Gastrocnemius medialis (tissue), 4 donors: ENCODE measurements around the gene GALNT5. TPM values are rescaled to one million over a fixed set of nuclear protein-coding genes. Genes with fewer than 3 reads are reported as not detected.

ENCODE experiments used
- ATAC-seq, 2 donors: fragments of 150-250 bp; one replicate each; pipeline ENCODE4 v1.9.1; 2016
- DNase-seq, 2 donors: peaks; one replicate each; pipeline ENCODE4 v3.0.0-alpha.2; 2019
- H3K27ac ChIP-seq, 4 donors: fragments of 200-600 bp; sonication (generic); 1 replicate in 1 of 4; 2 replicates in 3 of 4; pipeline ENCODE4 v1.5.1; 2016 to 2018; ENCODE audit warnings: mild to moderate bottlenecking in 2 of 4, moderate library complexity in 1 of 4
- H3K27me3 ChIP-seq, 3 donors: fragments of 200-600 bp; sonication (generic) in 2 of 3; 1 replicate in 1 of 3; 2 replicates in 2 of 3; pipeline versions ENCODE4 v1.5.1 to v1.6.0; 2016 to 2019; ENCODE audit warnings: mild to moderate bottlenecking in 1 of 3, moderate library complexity in 1 of 3
- H3K36me3 ChIP-seq, 2 donors: fragments of 200-600 bp; sonication (generic) in 1 of 2; one replicate each; pipeline ENCODE4 v1.5.1; 2017 to 2018
- H3K4me1 ChIP-seq, 2 donors: fragments of 200-600 bp; sonication (generic) in 1 of 2; one replicate each; pipeline ENCODE4 v1.5.1; 2016 to 2017; ENCODE audit warnings: mild to moderate bottlenecking in 2 of 2
- H3K4me3 ChIP-seq, 4 donors: fragments of 200-600 bp; sonication (generic) in 3 of 4; 1 replicate in 1 of 4; 2 replicates in 3 of 4; pipeline ENCODE4 v1.5.1; 2016 to 2019; ENCODE audit warnings: mild to moderate bottlenecking in 2 of 4
- H3K9me3 ChIP-seq, 3 donors: fragments of 200-600 bp; sonication (generic) in 2 of 3; 1 replicate in 1 of 3; 2 replicates in 2 of 3; pipeline ENCODE4 v1.5.1; 2016 to 2019
- POLR2A ChIP-seq, 2 donors: fragments of 450-650 bp; IDR thresholded peaks; one replicate each; pipeline ENCODE4 v1.6.1; 2017; ENCODE audit warnings: antibody characterized with exemption in 2 of 2, mild to moderate bottlenecking in 2 of 2, moderate library complexity in 2 of 2
- in situ Hi-C, 4 donors: fragments of 200-750 bp; cut with MboI; loops; one replicate each; pipeline versions ENCODE4 v1.15.0 to v1.8.0; 2017; ENCODE audit warnings: low sequenced_read_pairs in 4 of 4
- intact Hi-C: fragments of 100-400 bp; cut with DNase I; formaldehyde crosslinking; loops from one replicate; pipeline ENCODE4 v1.15.1; 2023; ENCODE audit warnings: low total_unique reads
- total RNA-seq, 4 donors: library from RNA; depleted of rRNA; stranded (reverse); fragments of >200 nt; gene quantifications; one replicate each; pipeline versions ENCODE4 v1.1.0 to v1.2.3, GENCODE V29; 2016
- TF ChIP-seq, protein P1 (sequence below), 5 experiments: fragments of 450-650 bp in 3 of 5; fragments of 200-600 bp in 2 of 5; sonication (generic) in 2 of 5; IDR thresholded peaks in 4 of 5; conservative IDR thresholded peaks in 1 of 5; 1 replicate in 4 of 5; 2 replicates in 1 of 5; pipeline ENCODE4 v1.5.1; 2016 to 2019; ENCODE audit warnings: antibody characterized with exemption in 5 of 5, mild to moderate bottlenecking in 3 of 5, moderate library complexity in 3 of 5

The GALNT5 gene
- total RNA-seq, 4 donors from 2014 or later: 0.07 TPM; not detected in 3

DNA sequence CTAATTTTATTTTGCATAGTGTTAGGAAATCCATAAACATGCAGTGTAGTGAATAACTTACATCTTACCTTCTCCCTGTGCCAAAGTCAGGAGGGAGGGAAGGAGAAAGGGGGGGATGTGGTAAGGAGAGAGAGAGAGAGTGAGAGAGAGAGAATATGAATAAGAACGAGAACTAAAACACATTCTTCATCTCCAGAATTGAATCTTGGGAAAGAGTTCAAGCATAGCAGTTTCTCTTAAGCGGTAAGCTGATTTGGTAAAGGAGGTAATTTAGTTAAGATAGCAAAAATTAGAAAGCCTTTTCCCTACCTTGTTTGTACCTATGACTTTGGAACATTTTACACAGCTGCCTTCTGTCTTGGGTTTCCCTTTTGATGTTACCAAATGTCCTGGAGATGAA, 52.4 kb downstream of the GALNT5 start:
- H3K4me3 ChIP-seq: no peak overlapping the region
- no peaks in the 10 kb centered on the region for H3K36me3 ChIP-seq
- DNase-seq (no peak), ATAC-seq (no peak)
- in situ Hi-C loops: loop anchor here in 1 of 4 donors (25.0 kb wide), 1 partner anchor 702 kb away; no protein-coding TSS in a partner anchor
- TF ChIP-seq, protein P1, sequence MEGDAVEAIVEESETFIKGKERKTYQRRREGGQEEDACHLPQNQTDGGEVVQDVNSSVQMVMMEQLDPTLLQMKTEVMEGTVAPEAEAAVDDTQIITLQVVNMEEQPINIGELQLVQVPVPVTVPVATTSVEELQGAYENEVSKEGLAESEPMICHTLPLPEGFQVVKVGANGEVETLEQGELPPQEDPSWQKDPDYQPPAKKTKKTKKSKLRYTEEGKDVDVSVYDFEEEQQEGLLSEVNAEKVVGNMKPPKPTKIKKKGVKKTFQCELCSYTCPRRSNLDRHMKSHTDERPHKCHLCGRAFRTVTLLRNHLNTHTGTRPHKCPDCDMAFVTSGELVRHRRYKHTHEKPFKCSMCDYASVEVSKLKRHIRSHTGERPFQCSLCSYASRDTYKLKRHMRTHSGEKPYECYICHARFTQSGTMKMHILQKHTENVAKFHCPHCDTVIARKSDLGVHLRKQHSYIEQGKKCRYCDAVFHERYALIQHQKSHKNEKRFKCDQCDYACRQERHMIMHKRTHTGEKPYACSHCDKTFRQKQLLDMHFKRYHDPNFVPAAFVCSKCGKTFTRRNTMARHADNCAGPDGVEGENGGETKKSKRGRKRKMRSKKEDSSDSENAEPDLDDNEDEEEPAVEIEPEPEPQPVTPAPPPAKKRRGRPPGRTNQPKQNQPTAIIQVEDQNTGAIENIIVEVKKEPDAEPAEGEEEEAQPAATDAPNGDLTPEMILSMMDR (IDR thresholded peaks at IDR 0.05 in 4 of 5, conservative IDR thresholded peaks at IDR 0.05 in 1 of 5): no peak
- no peak for TF ChIP-seq POLR2A (IDR thresholded peaks at IDR 0.05)
- H3K27ac ChIP-seq: no peak overlapping the region
- intact Hi-C loops: no loop called here
- no peaks in the 10 kb centered on the region for H3K9me3 ChIP-seq
- H3K27me3 ChIP-seq: no peaks in the 10 kb centered on the region
- no peaks in the 10 kb centered on the region for H3K4me1 ChIP-seq

GRCh38 chr2:157311706-157312105, 54.2 kb downstream of the GALNT5 start:
- Histone ChIP-seq H3K27ac (no peak overlapping the region), H3K4me3 (no peak overlapping the region), H3K4me1 (no peaks in the 10 kb centered on the region), H3K9me3 (no peaks in the 10 kb centered on the region), H3K36me3 (no peaks in the 10 kb centered on the region), H3K27me3 (no peaks in the 10 kb centered on the region)
- DNase-seq (no peak), ATAC-seq (no peak)
- in situ Hi-C loops: loop anchor here in 1 of 4 donors (25.0 kb wide), 1 partner anchor 701 kb away; no protein-coding TSS in a partner anchor
- TF ChIP-seq POLR2A (IDR thresholded peaks at IDR 0.05): no peak
- TF ChIP-seq, protein P1 (IDR thresholded peaks at IDR 0.05 in 4 of 5, conservative IDR thresholded peaks at IDR 0.05 in 1 of 5): no peak
- intact Hi-C loops: no loop called here

- Histone ChIP-seq H3K27me3 (no peaks in the 10 kb centered on the region), H3K4me1 (no peaks in the 10 kb centered on the region), H3K27ac (no peak overlapping the region), H3K9me3 (no peaks in the 10 kb centered on the region), H3K36me3 (no peaks in the 10 kb centered on the region), H3K4me3 (no peak overlapping the region)
- DNase-seq (no peak), ATAC-seq (no peak)
- intact Hi-C loops (no loop called here), in situ Hi-C loops (loop anchor here in 1 of 4 donors (25.0 kb wide), 1 partner anchor 699 kb away; no protein-coding TSS in a partner anchor)
- TF ChIP-seq POLR2A (IDR thresholded peaks at IDR 0.05): no peak
- TF ChIP-seq, protein P1 (IDR thresholded peaks at IDR 0.05 in 4 of 5, conservative IDR thresholded peaks at IDR 0.05 in 1 of 5): no peak
Observed at GRCh38 chr2:157312866-157313486, 55.5 kb downstream of the GALNT5 start.

GRCh38 chr2:157315901-157316300, 58.4 kb downstream of the GALNT5 start:
- in situ Hi-C loops (loop anchor here in 1 of 4 donors (25.0 kb wide), 1 partner anchor 696 kb away; no protein-coding TSS in a partner anchor), intact Hi-C loops (no loop called here)
- Histone ChIP-seq H3K9me3 (no peaks in the 10 kb centered on the region), H3K4me3 (no peak overlapping the region), H3K4me1 (no peaks in the 10 kb centered on the region), H3K27me3 (no peaks in the 10 kb centered on the region), H3K36me3 (no peaks in the 10 kb centered on the region), H3K27ac (no peak overlapping the region)
- TF ChIP-seq, protein P1 (IDR thresholded peaks at IDR 0.05 in 4 of 5, conservative IDR thresholded peaks at IDR 0.05 in 1 of 5): no peak
- TF ChIP-seq POLR2A (IDR thresholded peaks at IDR 0.05): no peak
- no peak for DNase-seq
- ATAC-seq: no peak
